NCI-H2196 treated with DMSO at 0.1 percent for 48 hours (cell line): Measurements from ENCODE around the gene PKIB.

Experiments
- DNase-seq: peaks from one replicate; lab custom pipeline; 2025; ENCODE audit not compliant: unreplicated experiment; lab: John Stamatoyannopoulos, UW

Gene PKIB

DNA sequence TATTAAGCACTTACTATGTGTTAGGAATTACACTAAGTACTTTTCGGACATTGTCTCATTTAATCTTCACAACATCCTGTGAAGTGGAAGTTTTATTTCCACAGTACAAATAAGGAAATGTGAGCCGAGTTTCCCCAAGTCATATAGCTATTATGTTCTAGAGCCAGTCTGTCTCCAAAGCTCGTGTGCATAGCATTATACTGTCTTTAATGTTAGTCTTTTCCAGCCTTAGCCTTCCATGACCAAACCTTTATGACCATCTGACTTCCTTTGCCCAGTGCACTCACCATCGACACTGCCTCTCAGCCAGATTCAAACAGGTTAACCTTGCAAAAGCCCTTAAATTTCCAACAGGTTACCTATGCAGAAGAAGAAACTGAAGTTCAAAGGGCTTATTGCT, 55.7 kb downstream of the PKIB start:
- no peak for DNase-seq

DNA sequence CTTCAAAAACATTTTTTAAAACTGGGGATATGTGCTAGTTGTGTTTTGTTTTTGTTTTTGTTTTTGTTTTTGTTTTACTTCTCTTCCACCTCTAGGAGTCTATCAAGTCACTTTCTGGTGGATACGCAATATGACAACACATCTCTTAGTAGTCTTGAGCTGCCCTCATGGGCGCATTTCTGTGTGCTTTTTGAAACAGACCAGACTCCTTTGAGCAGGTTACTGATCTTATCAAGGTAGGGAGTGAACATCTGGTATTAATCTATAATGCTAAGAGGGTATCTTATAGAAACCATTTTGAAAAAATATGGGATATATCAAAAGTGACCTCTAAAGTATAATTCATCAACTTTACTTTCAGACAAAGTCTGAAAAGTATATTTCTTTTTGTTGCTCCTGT, 56.2 kb downstream of the PKIB start:
- no peak for DNase-seq

DNA sequence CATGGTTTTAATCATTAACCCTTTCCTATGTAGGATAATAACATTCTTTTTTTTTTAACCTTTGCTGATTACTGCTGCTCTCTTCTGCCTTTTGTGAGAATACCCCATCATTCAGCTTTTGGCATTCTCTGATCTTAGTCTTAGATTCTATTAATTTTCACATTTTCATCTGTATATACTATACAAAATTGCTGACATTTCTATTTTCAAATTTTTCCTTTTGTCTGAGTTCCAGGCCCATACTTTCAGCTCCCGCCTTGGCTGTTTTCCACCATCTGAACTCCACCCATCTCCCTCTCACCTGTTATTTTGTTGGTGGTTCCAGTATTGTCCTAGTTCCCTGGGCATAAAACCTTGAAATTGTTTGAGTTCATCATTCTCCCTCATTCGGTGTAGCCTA, 59.2 kb downstream of the PKIB start:
- no peak for DNase-seq

DNA sequence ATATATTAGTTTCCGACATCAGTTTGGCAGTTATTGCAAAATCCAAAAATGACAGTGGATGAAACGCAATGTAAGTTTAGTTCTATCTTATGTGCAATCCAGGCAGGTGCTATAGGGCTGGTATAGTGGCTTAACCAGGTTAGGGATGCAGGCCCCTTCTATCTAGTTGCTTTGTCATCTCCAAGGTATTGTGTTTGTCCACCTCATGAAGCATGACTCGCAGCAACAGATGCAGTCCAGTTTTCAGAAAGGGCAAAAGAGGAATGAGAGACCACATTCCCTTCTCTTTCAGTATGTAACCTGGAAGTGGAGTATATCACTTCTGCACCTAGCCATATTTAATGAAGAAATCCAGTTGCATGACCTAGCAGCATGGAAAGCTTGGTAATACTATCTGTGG, 59.7 kb downstream of the PKIB start:
- DNase-seq: no peak

DNA sequence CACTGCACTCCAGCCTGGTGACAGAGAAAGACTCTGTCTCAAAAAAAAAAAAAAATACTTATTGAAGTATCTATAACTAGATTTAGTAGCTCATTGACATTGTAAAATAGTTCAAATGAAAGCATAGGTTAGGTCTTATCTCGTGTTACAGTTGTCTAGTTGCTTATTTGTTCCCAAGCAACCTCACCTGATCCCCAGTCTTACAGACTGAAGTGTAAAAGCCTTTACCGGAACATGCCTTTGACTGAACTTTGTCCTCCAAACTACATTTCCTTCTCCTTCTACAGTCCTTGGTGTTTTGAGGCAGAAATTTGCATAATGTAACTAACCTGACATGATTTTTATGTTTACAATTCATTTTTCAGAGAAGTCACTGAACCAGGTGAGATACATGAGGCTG, 61.0 kb downstream of the PKIB start:
- DNase-seq: no peak

DNA sequence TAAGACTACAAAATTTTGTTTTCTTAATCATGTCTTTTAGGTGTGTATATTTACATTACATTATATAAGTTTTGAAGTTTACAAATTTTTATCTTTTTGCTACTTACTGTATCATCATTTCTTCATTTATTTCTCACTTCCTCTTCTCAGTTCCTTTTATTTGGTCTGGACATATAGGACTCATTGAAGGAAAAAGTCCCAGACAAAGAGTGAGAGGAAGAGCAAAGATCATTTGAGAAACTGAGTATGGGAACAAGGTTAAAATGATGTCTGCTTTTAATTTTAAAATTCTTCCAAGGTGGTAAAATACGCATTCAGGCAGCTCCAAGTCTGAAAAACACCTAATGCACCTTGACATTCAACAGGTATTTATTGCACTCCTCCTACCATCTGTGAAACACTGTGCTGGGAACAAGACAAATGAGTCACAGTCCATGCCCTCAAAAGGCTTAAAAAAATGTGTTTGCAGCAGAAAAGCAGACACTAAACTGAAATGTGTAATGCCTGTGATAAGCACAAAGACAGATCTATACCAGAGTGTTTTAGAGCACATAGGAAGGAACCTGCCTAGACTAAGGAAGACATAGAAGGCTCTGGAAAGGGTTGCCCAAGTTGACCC, 63.2 kb downstream of the PKIB start:
- no peak for DNase-seq

DNA sequence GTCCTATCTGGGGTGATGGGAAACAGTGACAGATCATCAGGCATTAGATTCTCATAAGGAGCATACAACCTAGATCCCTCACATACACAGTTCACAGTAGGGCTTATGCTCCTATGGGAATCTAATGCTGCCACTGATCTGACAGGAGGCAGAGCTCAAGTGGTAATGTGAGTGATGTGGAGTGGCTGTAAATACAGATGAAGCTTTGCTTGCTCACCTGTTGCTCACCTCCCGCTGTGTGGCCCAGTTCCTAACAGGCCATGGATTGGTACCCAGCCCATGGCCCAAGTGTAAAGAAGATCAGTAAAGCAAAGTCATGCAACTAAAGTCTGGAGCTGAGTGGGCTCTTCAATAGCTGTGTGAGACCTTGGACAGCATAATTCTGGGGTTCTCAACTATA, 65.9 kb downstream of the PKIB start:
- DNase-seq: no peak

DNA sequence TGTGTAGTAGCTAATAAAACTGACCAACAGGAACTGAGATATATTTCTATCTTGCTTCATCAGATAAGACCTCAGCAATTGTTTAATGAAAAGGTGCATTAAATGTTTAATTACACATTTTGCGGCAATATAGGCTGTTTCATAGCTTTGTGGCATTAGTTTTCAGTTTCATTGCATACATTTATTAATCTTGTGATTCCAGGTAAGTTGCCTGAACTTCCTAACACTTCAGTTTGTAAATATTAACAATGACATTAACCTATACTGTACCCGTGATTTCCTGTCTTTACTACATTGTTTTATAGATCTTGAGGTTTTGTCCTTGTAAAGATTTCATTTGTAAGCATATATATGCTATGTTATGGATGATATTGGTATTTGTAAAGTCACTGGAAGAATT, 66.5 kb downstream of the PKIB start:
- no peak for DNase-seq

DNA sequence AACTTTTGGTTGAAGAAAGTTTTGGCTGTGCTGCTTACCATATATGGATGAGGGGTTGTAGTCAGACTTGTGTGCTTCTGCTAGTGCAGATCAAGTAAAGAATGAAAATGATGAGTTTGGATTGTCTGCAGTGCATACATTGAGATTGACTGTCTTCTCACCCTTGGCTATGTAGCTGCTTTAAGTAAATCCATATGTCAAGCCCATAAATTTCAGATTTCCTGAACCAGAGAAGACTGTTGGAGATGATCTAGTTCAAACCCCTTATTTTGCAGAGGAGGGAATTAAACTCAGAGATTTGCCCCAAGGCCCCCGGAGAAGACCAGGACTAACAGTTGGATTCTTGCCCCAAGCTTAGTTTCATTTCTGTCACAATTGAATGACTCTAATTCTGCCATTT, 67.2 kb downstream of the PKIB start:
- DNase-seq: no peak

DNA sequence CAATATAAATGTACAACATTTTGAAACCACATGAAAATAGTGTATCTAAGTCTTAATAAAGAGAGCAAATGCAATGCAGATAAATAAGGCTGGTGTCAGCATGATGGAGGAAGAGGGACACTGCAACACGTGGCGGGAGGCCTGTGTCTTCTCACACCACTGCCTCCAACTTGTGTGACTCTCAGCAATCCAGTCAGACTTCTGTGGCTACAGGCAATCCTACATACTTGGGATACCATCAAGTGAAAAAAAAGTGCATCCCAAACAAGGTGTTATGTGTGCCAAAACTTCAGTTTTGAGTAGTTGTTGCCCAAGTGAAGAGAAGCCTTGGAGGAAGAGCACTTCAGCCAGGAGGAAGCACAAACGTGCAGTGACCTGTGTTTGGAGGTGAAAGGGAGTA, 68.6 kb downstream of the PKIB start:
- DNase-seq: no peak

DNA sequence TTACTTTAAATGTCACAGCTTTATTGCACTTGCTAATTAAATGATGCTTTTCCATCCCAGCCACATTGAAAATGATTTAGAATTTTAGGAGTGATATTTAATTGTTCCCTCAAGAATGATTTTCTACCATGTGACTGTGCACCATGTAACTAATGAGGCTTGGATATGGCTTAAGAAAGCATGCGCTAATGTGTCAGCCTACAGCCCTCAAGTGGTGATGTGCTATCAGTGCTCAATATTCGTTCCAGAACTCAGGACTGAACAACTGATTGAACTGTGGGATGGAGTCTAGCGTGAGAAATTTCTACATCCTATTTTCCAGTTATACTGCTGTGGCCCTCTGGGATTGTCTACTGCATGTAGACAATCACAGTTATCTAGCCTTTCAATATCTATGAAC, 71.5 kb downstream of the PKIB start:
- no peak for DNase-seq

DNA sequence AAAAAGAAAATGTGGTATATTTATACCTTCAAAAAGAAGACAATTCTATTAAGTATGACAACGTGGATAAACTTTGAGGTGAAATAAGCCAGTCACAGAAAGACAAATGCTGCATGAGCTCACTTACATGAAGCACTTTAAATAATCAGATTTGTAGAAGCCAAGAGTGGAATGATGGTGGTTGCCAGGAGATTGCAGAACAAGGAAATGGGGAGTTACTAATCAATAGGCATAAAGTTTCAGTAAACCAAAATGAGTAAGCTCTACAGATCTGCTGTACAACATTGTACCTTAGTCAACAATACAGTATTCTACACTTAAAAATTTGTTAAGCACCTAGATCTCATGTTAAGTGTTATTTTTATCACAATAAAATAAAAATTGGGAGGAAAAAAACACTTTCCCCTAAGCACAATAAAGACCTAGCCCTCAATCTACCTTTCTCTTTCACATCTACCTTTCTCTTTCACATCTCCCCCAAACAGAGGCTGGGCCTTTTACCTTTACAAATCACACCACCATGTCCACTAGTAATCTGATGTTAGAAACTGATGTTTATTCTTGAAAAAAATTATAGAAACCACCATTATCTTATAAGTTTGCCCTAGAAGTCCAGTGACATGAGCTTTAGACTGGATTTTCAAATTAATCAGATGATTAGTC, 73.9 kb downstream of the PKIB start:
- DNase-seq: no peak

DNA sequence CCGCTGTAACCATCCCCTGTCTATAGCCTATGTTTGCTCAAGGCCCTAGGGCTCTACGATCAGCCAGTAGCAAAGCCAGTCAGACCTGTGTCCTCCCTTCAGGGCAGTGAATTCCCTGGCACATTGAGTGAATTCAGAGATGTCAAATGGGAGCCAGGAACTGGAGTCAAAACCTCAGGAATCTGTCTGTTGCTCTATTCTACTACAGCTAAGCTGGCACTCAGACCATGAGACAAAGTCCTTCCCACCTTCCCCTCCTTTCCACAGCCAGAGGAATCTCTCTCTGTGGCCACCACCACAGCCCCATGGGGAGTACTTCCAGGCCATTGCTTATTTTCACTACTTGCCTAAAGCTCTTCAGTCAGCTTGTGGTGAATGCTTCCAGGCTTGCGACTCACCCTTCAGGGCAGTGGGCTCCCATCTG, 82.0 kb downstream of the PKIB start:
- DNase-seq: no peak

DNA sequence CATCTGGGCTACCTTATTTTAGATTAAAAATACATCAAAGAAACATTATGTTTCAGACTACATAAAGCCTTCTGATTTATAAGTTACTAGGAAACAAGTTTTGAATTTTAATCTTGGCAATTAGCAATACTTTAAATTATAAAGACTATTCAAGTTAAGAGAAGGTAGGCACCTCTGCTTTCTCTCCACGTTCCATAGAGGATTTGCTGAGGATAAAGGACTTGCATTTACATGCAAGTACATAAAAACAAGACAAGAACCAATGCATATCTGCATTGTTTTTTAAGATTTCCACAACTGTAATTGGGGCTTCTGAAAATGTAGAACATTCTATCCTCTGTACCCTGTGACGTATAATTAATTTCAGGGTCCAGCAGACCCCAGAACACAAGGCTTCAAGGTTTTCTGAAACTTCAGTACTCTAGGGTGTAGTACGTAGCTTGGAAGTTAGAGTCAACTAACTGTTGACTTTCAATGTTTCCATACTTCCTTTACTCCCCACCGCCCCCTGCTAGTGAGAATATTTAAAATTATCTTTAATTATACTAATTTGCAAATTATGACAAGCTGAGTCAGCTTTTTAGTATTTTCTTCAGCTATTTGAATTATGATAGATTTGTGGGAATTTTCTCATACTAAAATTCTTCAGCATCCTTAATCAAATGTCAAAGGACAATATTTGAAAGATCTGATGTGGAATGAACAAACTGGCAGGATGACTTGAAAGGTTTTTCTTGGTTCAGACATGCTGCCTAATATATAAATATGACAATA, 82.8 kb downstream of the PKIB start:
- DNase-seq: no peak

DNA sequence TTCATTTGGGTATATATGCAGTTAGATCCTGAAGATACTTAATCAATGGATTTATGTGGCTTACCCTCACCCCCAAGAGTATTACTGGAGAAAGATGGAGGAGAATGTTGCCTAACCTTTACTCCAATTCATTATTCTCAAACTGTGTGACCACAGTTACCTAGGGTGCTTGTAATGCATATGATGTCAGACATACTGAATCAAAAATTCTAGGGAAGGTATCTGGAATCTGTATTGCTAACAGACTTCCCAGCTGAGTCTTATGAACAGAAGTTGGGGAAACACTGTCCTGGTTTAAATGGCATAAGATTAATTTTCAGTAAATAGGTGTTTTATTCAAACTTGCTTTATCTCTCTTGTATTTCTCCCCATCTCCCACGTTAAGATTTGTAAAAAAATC, 83.9 kb downstream of the PKIB start:
- DNase-seq: no peak

DNA sequence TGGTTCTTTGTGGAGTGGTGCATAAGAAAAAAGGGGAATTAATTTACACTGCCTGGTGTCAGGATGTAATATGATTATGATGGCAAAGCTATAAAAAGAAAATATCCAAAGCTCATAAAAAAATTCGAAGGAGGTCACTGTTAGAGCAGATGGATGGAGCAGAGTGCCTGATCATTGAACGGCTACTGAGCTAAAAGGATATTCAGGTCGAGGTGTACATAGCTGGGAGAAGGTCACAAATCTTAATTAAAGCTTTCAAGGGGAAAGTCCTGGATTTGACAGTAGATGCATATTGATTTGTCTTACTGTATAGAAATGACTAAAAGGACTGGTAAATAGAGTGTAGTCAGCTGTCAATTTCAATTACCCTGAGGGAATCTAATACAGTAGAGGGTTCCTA, 84.4 kb downstream of the PKIB start:
- no peak for DNase-seq

DNA sequence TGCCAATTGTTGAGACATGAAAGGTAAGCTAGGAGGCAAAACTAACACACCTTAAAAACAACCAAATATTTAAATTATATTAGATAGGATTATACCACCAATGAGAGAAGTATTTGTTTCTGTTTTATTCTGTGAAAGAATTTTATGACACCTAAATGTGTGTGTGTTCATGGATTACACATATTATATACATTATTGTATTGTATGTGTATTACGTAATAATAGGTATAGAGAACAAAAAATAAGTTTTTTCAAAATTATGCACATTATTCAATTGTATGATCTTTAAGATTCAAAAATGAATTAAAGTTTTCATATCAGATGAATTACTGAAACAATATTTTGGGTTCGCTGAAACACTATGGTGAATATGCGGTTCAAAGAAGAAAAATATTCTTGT, 85.0 kb downstream of the PKIB start:
- no peak for DNase-seq

DNA sequence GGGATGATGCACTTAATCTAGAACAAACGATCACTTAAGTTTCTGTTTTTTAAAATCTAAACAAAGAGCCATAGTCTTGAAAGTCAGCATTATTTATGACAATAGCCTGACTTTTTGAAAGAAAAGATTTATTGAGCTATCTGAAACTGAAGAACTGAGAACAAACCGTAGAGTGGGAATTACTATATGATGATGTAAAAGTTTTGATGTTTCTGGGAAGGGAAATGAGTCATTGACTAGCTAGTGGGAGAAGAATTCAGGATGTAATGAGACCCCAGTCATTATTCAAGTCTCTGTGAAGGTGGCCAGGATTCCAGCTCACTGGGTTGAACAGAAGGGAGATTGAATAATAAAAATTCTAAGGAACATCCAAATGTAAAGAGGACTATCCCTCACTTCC, 85.9 kb downstream of the PKIB start:
- no peak for DNase-seq

DNA sequence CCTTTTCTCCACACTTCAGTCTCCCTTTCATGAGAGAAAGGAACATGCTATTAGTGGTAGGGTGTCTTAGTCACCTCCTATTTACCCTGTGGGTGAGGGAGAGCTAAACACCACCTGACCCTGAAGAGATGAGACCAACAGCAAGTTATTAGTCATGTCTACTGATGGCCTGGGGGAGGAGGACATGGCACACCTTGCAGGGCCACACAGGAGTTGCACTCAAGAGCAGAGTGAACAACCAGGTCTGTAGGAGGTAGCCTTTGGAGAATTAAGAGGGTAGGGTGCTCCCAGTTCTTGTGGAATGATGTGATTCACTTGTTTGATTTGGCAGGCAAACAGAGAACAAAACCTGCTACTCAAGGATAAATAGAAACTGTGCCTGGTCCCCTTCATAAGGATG, 86.6 kb downstream of the PKIB start:
- no peak for DNase-seq

DNA sequence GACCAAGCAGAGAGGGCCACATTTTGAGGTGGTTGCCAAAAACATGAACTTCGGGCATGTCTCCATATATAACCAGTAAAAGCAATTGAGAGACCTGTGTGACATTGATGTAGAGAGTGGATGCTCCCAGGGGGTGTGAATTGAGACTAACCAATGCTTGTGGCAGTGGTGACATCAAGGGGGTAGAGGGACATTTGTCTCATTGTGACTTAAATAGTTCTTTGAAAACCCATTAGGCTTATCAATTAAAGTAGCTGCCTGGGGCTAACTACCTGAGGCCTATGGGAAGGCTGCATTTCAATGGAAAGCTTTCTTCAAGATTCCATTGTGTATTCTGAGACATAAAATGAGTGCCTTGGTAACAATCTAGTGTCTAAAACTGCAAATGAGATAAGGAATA, 87.3 kb downstream of the PKIB start:
- DNase-seq: no peak

DNA sequence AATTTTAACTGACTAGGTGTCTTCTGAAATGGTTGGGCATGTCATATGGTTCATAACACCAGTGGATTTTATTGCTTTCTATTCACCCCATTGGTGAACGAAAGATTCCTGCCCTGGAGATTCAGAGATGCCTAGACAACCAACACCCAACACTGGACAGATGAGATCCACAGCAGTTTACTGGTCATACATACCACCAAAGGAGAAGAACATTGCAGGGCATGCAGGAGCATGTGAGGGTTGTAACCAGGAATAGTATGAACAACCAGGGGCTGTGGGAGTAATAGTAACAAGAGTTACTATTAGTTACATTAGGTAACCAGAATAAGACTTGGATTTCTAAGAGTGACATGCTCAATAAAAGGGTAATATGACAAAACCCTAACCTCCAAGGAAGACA, 91.5 kb downstream of the PKIB start:
- DNase-seq: no peak

DNA sequence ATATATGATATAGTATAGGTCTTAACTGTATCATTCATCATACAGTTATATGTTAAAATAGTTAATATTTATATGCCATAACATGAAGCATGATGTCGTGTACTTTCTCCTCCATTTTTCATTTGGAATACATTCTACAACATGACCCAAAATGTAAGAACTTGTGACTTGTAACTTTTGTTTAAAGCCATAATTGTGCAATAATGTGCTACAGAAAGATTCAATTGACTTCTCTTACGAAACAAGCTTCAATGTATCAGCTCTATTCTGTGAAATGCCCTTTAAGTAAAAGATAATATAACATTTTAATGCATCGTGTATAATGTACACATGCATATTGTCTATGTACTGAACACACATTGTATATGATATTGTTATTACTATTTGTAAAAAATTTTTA, 92.6 kb downstream of the PKIB start:
- no peak for DNase-seq

DNA sequence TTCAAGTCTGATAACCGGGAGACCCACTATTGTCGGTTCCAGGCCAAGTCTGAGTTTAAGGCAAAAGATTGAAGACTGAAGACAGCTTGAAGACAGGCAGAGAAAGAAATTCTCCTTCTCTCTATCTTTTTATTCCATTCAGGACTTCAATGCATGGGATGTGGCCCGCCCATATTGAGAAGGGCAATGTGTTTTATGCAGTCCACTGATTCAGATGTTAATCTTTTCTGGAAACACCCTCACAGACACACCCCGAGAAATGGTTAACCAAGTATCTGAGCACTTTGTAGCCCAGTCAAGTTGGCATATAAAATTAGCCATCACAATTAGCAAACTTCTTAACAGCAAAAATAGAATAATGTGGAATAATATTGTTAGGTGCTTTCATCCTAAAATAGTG, 93.9 kb downstream of the PKIB start:
- no peak for DNase-seq
